A549 treated with Hydrocortisone at 1 μM for 4 hours (cell line): ENCODE results near the gene KRTAP19-2. TPM values are rescaled to one million over a fixed set of nuclear protein-coding genes. Genes with fewer than 3 reads are reported as not detected.

ENCODE experiments used
- total RNA-seq: library from RNA; stranded (reverse); fragments of 200-300 nt; extraction: Qiagen RNA extraction; gene quantifications from 5 replicates; pipeline ENCODE4 v1.2.3, GENCODE V29; 2022

The KRTAP19-2 gene, protein sequence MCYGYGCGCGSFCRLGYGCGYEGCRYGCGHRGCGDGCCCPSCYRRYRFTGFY
- total RNA-seq, result not detected in 5 replicates

DNA sequence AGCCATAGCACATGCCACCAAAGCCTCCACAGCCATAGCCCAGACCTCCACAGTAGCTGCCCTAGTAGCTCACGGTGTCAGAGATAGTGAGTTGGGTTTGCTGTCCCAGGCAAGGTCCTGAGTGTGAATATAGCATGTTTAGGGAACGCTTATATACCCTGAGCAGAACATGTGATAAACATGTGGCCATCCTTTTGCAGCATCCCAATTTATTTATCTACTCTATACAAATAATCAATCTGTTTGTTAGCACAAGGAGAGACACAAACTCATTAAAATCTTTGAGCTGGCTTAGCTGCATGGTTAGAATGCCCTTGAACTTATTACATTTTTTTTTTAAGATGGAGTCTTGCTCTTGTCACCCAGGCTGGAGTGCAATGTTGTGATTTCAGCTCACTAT lies at the start of gene KRTAP19-2:
TSS of gene KRTAP19-2 (minus strand) at position 101 of the 400 bp plus-strand sequence. CDS start at position 13, 88 bp downstream.

GRCh38 chr21:30502041-30502440 lies 14.8 kb upstream of the KRTAP19-2 start, which contains the start of gene KRTAP19-5:
KRTAP19-5 (minus strand) TSS chr21:30502141; CDS start chr21:30502090, 51 bp downstream.

GRCh38 chr21:30497065-30497464 lies 9.8 kb upstream of the KRTAP19-2 start, which contains the start of gene KRTAP19-4:
KRTAP19-4 (minus strand) TSS chr21:30497165; CDS start chr21:30497110, 55 bp downstream.

DNA sequence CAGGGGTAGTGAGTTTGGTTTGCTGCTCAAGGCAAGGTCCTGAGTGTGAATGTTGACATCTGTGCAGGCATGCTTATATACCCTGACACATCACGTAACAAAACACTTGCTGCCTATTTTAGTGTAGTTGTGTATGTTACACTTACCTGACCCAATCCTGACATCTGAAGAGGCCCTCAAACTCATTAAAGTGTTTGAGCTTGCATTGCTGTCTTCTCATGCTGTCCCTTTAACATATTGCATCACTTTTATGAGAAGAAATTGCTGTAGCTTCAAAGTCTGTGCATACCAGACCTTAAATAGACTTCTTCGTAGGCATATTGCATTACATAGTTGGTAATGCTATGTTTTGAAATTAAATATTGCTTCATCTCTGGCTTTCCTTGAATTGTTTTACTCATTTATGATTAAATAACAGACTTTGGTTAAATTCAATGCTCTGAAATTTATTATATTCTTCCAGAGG lies 4.8 kb upstream of the KRTAP19-2 start, which contains the start of gene KRTAP19-3:
TSS of gene KRTAP19-3 (minus strand) at position 51 of the 466 bp plus-strand sequence. CDS start 56 bp downstream, outside the sequence.

GRCh38 chr21:30480145-30480544 lies 7.1 kb downstream of the KRTAP19-2 start, which contains the start of gene KRTAP19-1:
KRTAP19-1 (minus strand) TSS chr21:30480367; CDS start chr21:30480317, 50 bp downstream.

DNA sequence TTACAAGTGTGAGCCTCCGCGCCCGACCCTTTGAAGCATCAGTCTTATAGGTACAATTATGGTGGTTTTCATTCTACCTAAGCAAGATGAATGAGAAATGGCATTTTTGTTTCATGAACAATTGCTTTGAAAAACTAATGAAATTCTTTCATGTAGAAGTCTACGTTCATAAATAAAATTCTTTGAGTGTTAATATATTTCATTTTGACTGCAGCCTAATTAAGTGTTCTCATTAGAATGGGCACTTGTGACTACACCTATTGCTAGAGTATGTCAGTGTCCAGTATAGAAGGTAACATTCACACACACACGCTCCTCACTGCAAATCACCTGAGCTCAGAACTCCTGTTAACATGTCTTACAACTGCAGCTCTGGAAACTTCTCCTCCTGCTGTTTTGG lies 47.3 kb downstream of the KRTAP19-2 start, which contains the start of gene KRTAP15-1:
TSS of gene KRTAP15-1 (plus strand) at position 301 of the 400 bp plus-strand sequence. CDS start at position 354, 53 bp downstream.

Other genes with a start within 250 kb of the KRTAP19-2 start
- gene KRTAP24-1, start 204.5 kb downstream of the KRTAP19-2 start, total RNA-seq, result not detected in 5 replicates
- not detected in 5 replicates for gene KRTAP25-1, start 197.9 kb downstream of the KRTAP19-2 start, total RNA-seq
- not detected in 5 replicates for gene KRTAP26-1, start 167.1 kb downstream of the KRTAP19-2 start, total RNA-seq
- gene KRTAP27-1, start 149.7 kb downstream of the KRTAP19-2 start, total RNA-seq, result not detected in 5 replicates
- gene KRTAP23-1, start 138.8 kb downstream of the KRTAP19-2 start, total RNA-seq, result not detected in 5 replicates
- gene KRTAP13-2, start 115.2 kb downstream of the KRTAP19-2 start, total RNA-seq, result not detected in 5 replicates
- gene KRTAP13-1, start 91.4 kb downstream of the KRTAP19-2 start, total RNA-seq, result not detected in 5 replicates
- not detected in 5 replicates for gene KRTAP13-3, start 61.5 kb downstream of the KRTAP19-2 start, total RNA-seq
- not detected in 5 replicates for gene KRTAP13-4, start 57.2 kb downstream of the KRTAP19-2 start, total RNA-seq
- gene KRTAP15-1, start 47.2 kb downstream of the KRTAP19-2 start, total RNA-seq, result not detected in 5 replicates
- not detected in 5 replicates for gene KRTAP19-1, start 7.1 kb downstream of the KRTAP19-2 start, total RNA-seq
- not detected in 5 replicates for gene KRTAP19-3, start 4.6 kb upstream of the KRTAP19-2 start, total RNA-seq
- not detected in 5 replicates for gene KRTAP19-4, start 9.7 kb upstream of the KRTAP19-2 start, total RNA-seq
- not detected in 5 replicates for gene KRTAP19-5, start 14.7 kb upstream of the KRTAP19-2 start, total RNA-seq
- gene KRTAP19-6, start 54.4 kb upstream of the KRTAP19-2 start, total RNA-seq, result not detected in 5 replicates
- gene KRTAP19-7, start 73.9 kb upstream of the KRTAP19-2 start, total RNA-seq, result not detected in 5 replicates
- not detected in 5 replicates for gene KRTAP22-2, start 103.0 kb upstream of the KRTAP19-2 start, total RNA-seq
- gene KRTAP6-3, start 105.0 kb upstream of the KRTAP19-2 start, total RNA-seq, result not detected in 5 replicates
- gene KRTAP6-2, start 111.5 kb upstream of the KRTAP19-2 start, total RNA-seq, result not detected in 5 replicates
- gene KRTAP22-1, start 113.7 kb upstream of the KRTAP19-2 start, total RNA-seq, result not detected in 5 replicates
- gene KRTAP6-1, start 126.5 kb upstream of the KRTAP19-2 start, total RNA-seq, result not detected in 5 replicates
- not detected in 5 replicates for gene KRTAP20-1, start 129.0 kb upstream of the KRTAP19-2 start, total RNA-seq
- gene KRTAP20-4, start 133.2 kb upstream of the KRTAP19-2 start, total RNA-seq, result not detected in 5 replicates
- gene KRTAP20-2, start 147.8 kb upstream of the KRTAP19-2 start, total RNA-seq, result not detected in 5 replicates
- gene KRTAP20-3, start 155.4 kb upstream of the KRTAP19-2 start, total RNA-seq, result not detected in 5 replicates
- gene KRTAP21-3, start 231.3 kb upstream of the KRTAP19-2 start, total RNA-seq, result not detected in 5 replicates